Measurements from ENCODE around the gene MCMBP.
"Not testable (repeated sequence)": the region's sequence is repeated elsewhere in the genome, so short reads cannot be mapped to it uniquely, and the experiment has no call there.

Gene MCMBP

GRCh38 chr10:119827430-119827829 lies 45.2 kb downstream of the MCMBP start:
- no peak for FAIRE-seq

- no peak for FAIRE-seq
Measured at GRCh38 chr10:119826771-119827170, 45.9 kb downstream of the MCMBP start.

- FAIRE-seq, result no peak
Measured at GRCh38 chr10:119824299-119824698, 48.3 kb downstream of the MCMBP start.

GRCh38 chr10:119821182-119821581 lies 51.5 kb downstream of the MCMBP start:
- no peak for FAIRE-seq

GRCh38 chr10:119818889-119819270 lies 53.8 kb downstream of the MCMBP start:
- no peak for FAIRE-seq

- FAIRE-seq, result no peak
Measured at GRCh38 chr10:119817991-119818888, 54.4 kb downstream of the MCMBP start.

- no peak for FAIRE-seq
Measured at GRCh38 chr10:119815671-119816070, 57.0 kb downstream of the MCMBP start.

GRCh38 chr10:119812684-119813083 lies 60.0 kb downstream of the MCMBP start:
- no peak for FAIRE-seq

- peak; percentile 47 for FAIRE-seq
Measured at GRCh38 chr10:119811122-119811521, 61.5 kb downstream of the MCMBP start.

GRCh38 chr10:119807960-119808697 lies 64.5 kb downstream of the MCMBP start:
- FAIRE-seq, result no peak

- FAIRE-seq, result no peak
Measured at GRCh38 chr10:119806334-119807130, 66.1 kb downstream of the MCMBP start.

GRCh38 chr10:119805702-119806230 lies 66.9 kb downstream of the MCMBP start:
- FAIRE-seq, result no peak

- FAIRE-seq, result no peak
Measured at GRCh38 chr10:119803264-119803663, 69.4 kb downstream of the MCMBP start.

- no peak for FAIRE-seq
Measured at GRCh38 chr10:119801998-119802538, 70.6 kb downstream of the MCMBP start.

- FAIRE-seq, result no peak
Measured at GRCh38 chr10:119801176-119801575, 71.5 kb downstream of the MCMBP start.

GRCh38 chr10:119796039-119796438 lies 76.6 kb downstream of the MCMBP start:
- FAIRE-seq, result no peak

- not testable (repeated sequence) for FAIRE-seq
Measured at GRCh38 chr10:119795101-119795500, 77.5 kb downstream of the MCMBP start.

- no peak for FAIRE-seq
Measured at GRCh38 chr10:119786117-119786769, 86.4 kb downstream of the MCMBP start.

- no peak for FAIRE-seq
Measured at GRCh38 chr10:119784340-119785067, 88.1 kb downstream of the MCMBP start.

- no peak for FAIRE-seq
Measured at GRCh38 chr10:119783665-119784027, 89.0 kb downstream of the MCMBP start.

GRCh38 chr10:119782981-119783664 lies 89.5 kb downstream of the MCMBP start:
- FAIRE-seq, result no peak
